ENCODE data around the gene AADAT.
A peak's percentile ranks its signal among the peaks of the same experiment; 100 is the strongest.
"Not testable (repeated sequence)": the region's sequence is repeated elsewhere in the genome, so short reads cannot be mapped to it uniquely, and the experiment has no call there.

Gene AADAT

GRCh38 chr4:170089668-170090351, at the start of gene AADAT:
Gene AADAT (minus strand): TSS chr4:170089956. CDS start chr4:170089690, 266 bp downstream.
- no peak for DNase-seq

GRCh38 chr4:170138580-170139194, 48.9 kb upstream of the AADAT start:
- peak; percentile 37 for DNase-seq

- no peak for DNase-seq
These were observed 48.2 kb upstream of the AADAT start for GRCh38 chr4:170137927-170138326.

GRCh38 chr4:170137466-170137865, 47.7 kb upstream of the AADAT start:
- no peak for DNase-seq

- no peak for DNase-seq
These were observed 45.1 kb upstream of the AADAT start for GRCh38 chr4:170134821-170135220.

GRCh38 chr4:170128219-170128804, 38.6 kb upstream of the AADAT start:
- DNase-seq, result no peak

- no peak for DNase-seq
These were observed 38.0 kb upstream of the AADAT start for GRCh38 chr4:170127758-170128157.

GRCh38 chr4:170124406-170124805, 34.6 kb upstream of the AADAT start:
- no peak for DNase-seq

- DNase-seq, result no peak
These were observed 32.5 kb upstream of the AADAT start for GRCh38 chr4:170122252-170122651.

GRCh38 chr4:170114636-170115035, 24.9 kb upstream of the AADAT start:
- no peak for DNase-seq

GRCh38 chr4:170114183-170114582, 24.4 kb upstream of the AADAT start:
- not testable (repeated sequence) for DNase-seq

GRCh38 chr4:170111546-170111945, 21.8 kb upstream of the AADAT start:
- no peak for DNase-seq

- DNase-seq, result no peak
These were observed 21.3 kb upstream of the AADAT start for GRCh38 chr4:170111085-170111484.

- DNase-seq, result no peak
These were observed 20.5 kb upstream of the AADAT start for GRCh38 chr4:170110285-170110672.

- no peak for DNase-seq
These were observed 20.0 kb upstream of the AADAT start for GRCh38 chr4:170109586-170110284.

GRCh38 chr4:170106900-170107299, 17.1 kb upstream of the AADAT start:
- no peak for DNase-seq

- no peak for DNase-seq
These were observed 12.7 kb upstream of the AADAT start for GRCh38 chr4:170102426-170102825.

GRCh38 chr4:170098171-170098570, 8.4 kb upstream of the AADAT start:
- not testable (repeated sequence) for DNase-seq

GRCh38 chr4:170097681-170098080, 7.9 kb upstream of the AADAT start:
- DNase-seq, result no peak

GRCh38 chr4:170093973-170094535, 4.3 kb upstream of the AADAT start:
- DNase-seq, result no peak

GRCh38 chr4:170091069-170091696, 1.4 kb upstream of the AADAT start:
- no peak for DNase-seq

GRCh38 chr4:170090352-170091052, 746 bp upstream of the AADAT start:
- no peak for DNase-seq

Data from CD4-positive, alpha-beta T cell treated with Interleukin-15 for 1 hour (primary cell).